Osteoblast (primary cell): Measurements from ENCODE around the gene TMEM98. TPM values are rescaled to one million over a fixed set of nuclear protein-coding genes. Genes with fewer than 3 reads are reported as not detected.
"Not testable (repeated sequence)": the region's sequence is repeated elsewhere in the genome, so short reads cannot be mapped to it uniquely, and the experiment has no call there.

Source experiments
- DNase-seq: peaks from one replicate; pipeline ENCODE4 v3.0.0; 2011; ENCODE audit warnings: low spot score, mixed read lengths; ENCODE audit not compliant: insufficient read length; ENCODE audit errors: missing footprints
- H2AFZ ChIP-seq: 2 replicates; pipeline ENCODE4 v1.6.0; 2011; ENCODE audit warnings: mild to moderate bottlenecking, low read length
- H3K27ac ChIP-seq: 2 replicates; pipeline ENCODE4 v1.5.1; 2011; ENCODE audit warnings: mild to moderate bottlenecking, low read depth, low read length, moderate library complexity
- H3K27me3 ChIP-seq: 2 replicates; pipeline ENCODE4 v1.6.0; 2012; ENCODE audit warnings: mild to moderate bottlenecking, control low read depth, inconsistent platforms, low read length, moderate library complexity; ENCODE audit not compliant: insufficient read depth
- H3K36me3 ChIP-seq: 2 replicates; pipeline ENCODE4 v1.5.1; 2011; ENCODE audit warnings: mild to moderate bottlenecking, low read length, control low read depth, moderate library complexity; ENCODE audit not compliant: insufficient read depth
- H3K4me1 ChIP-seq: 2 replicates; pipeline ENCODE4 v1.5.1; 2011; ENCODE audit warnings: mild to moderate bottlenecking, low read length, control low read depth, moderate library complexity; ENCODE audit not compliant: insufficient read depth
- H3K4me2 ChIP-seq: 2 replicates; pipeline ENCODE4 v1.6.0; 2011; ENCODE audit warnings: mild to moderate bottlenecking, low read length; ENCODE audit not compliant: insufficient read depth
- H3K4me3 ChIP-seq: fragments of 200-600 bp; sonication (generic); 3 replicates; pipeline ENCODE4 v1.5.1; 2012; ENCODE audit warnings: mild to moderate bottlenecking, low read length, inconsistent platforms; ENCODE audit not compliant: insufficient read depth
- H3K79me2 ChIP-seq: 2 replicates; pipeline ENCODE4 v1.6.0; 2012; ENCODE audit warnings: mild to moderate bottlenecking, low read length, control low read depth, inconsistent platforms; ENCODE audit not compliant: insufficient read depth
- H3K9me3 ChIP-seq: 2 replicates; pipeline ENCODE4 v1.5.1; 2011; ENCODE audit warnings: low read depth, low read length, control low read depth
- H4K20me1 ChIP-seq: 2 replicates; pipeline ENCODE4 v1.6.0; 2012; ENCODE audit warnings: mild to moderate bottlenecking, low read length, control low read depth; ENCODE audit not compliant: insufficient read depth
- total RNA-seq: library from RNA; depleted of rRNA; stranded (reverse); fragments of >200 nt; gene quantifications from 2 replicates; pipeline ENCODE4 v1.2.3, GENCODE V29; 2012
- TF ChIP-seq, protein P1 (sequence below): IDR thresholded peaks from 2 replicates; pipeline ENCODE4 v1.5.1; 2011; ENCODE audit warnings: mild to moderate bottlenecking, low read depth, low read length, moderate library complexity; ENCODE audit errors: extremely low read depth

Gene TMEM98
- total RNA-seq, 1 donor: 121 TPM

DNA sequence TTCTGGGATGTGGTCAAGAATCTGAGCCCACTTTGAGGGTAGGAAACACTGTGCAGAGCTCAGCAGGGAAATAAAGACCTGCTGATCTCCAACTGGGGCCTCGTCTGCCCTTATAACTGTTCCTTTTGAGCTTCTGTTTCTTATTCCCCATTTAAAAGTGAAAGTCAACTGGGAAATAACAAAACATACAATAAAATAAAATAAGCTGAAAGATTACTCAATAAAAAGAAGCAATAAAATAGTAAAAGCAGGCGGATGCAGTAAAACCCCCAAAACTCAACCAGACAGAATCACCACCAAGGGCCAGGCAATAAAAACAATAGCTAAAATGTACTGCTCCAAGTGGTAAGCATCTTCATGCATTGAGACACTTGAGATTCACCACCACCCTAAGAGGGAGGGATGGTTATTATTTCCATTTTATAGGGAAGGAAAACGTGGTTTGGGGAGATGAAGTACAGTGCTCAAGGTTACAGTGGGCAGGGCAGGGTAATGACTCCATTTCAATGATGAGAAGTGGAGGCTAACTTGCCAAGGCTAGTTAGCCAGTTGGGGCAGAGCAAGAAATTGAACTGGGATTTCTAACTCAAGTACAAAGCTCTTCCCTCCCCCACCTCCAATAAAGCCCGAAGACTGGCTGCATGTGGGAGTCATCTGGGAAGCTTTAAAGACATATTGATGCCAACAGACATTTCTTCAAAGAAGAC is 57.2 kb downstream of the TMEM98 start:
- no peaks in the 10 kb centered on the region for H4K20me1 ChIP-seq
- no peak overlapping the region for H3K4me2 ChIP-seq
- H3K4me1 ChIP-seq: no peaks in the 10 kb centered on the region
- H2AFZ ChIP-seq: no peak overlapping the region
- H3K9me3 ChIP-seq: no peaks in the 10 kb centered on the region
- H3K4me3 ChIP-seq: no peak overlapping the region
- H3K27me3 ChIP-seq: no peaks in the 10 kb centered on the region
- H3K36me3 ChIP-seq: no peaks in the 10 kb centered on the region
- H3K27ac ChIP-seq: no peak overlapping the region
- TF ChIP-seq, protein P1, sequence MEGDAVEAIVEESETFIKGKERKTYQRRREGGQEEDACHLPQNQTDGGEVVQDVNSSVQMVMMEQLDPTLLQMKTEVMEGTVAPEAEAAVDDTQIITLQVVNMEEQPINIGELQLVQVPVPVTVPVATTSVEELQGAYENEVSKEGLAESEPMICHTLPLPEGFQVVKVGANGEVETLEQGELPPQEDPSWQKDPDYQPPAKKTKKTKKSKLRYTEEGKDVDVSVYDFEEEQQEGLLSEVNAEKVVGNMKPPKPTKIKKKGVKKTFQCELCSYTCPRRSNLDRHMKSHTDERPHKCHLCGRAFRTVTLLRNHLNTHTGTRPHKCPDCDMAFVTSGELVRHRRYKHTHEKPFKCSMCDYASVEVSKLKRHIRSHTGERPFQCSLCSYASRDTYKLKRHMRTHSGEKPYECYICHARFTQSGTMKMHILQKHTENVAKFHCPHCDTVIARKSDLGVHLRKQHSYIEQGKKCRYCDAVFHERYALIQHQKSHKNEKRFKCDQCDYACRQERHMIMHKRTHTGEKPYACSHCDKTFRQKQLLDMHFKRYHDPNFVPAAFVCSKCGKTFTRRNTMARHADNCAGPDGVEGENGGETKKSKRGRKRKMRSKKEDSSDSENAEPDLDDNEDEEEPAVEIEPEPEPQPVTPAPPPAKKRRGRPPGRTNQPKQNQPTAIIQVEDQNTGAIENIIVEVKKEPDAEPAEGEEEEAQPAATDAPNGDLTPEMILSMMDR: no peak
- no peak for DNase-seq
- no peaks in the 10 kb centered on the region for H3K79me2 ChIP-seq

DNA sequence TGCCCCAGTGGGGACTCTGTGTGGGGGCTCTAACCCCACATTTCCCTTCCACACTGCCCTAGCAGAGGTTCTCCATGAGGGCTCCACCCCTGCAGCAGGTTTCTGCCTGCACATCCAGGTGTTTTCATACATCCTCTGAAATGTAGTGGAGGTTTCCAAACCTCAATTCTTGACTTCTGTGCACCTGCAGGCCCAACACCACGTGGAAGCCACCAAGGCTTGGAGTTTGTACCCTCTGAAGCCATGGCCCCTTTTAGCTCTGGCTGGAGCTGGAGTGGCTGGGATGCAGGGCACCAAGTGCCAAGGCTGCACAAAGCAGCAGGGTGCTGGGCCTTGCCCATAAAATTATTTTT is 59.5 kb downstream of the TMEM98 start:
- H3K79me2 ChIP-seq, DNase-seq, H3K27me3 ChIP-seq, H4K20me1 ChIP-seq, H2AFZ ChIP-seq, H3K9me3 ChIP-seq, H3K36me3 ChIP-seq, H3K27ac ChIP-seq, H3K4me2 ChIP-seq, H3K4me1 ChIP-seq, H3K4me3 ChIP-seq: not testable (repeated sequence)

DNA sequence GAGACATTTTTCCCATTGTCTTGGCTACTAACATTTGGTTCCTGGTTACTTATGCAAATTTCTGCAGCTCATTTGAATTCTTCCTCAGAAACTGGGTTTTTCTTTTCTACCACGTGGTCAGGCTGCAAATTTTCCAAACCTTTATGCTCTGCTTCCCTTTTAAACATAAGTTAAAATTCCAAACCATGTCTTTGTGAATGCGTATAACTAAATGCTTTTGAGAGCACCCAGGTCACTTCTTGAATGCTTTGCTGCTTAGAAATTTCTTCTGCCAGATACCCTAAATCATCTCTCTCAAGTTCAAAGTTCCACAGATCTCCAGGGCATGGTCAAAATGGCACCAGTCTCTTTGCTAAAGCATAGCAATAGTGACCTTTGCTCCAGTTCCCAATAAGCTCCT is 59.9 kb downstream of the TMEM98 start:
- not testable (repeated sequence) for H3K4me1 ChIP-seq, H3K27ac ChIP-seq, H3K27me3 ChIP-seq, H3K4me3 ChIP-seq, H2AFZ ChIP-seq, H3K79me2 ChIP-seq, H3K4me2 ChIP-seq, H3K9me3 ChIP-seq, H3K36me3 ChIP-seq, H4K20me1 ChIP-seq, DNase-seq

DNA sequence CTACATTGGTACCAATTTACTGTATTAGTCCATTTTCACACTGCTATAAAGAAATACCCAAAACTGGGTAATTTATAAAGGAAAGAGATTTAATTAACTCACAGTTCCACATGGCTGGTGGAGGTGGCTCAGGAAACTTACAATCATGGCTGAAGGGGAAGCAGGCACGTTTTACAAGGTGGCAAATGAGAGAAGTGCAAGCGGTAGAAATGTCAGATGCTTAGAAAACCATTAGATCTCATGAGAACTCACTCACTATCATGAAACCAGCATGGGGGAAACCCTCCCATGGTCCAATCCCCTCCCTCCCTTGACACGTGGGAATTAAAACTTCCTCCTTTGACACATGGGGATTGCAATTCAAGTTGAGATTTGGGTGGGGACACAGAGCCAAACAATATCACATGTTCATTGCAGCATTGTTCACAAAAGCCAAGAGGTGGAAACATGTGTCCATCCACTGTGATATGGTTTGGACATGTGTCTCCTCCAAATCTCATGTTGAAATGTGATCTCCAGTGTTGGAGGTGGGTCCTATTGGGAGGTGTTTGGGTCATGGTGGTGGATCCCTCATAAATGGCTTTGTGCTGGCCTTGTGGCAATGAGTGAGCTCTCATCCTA is 60.6 kb downstream of the TMEM98 start:
- no peaks in the 10 kb centered on the region for H4K20me1 ChIP-seq
- no peak for DNase-seq
- no peaks in the 10 kb centered on the region for H3K79me2 ChIP-seq
- H3K4me1 ChIP-seq: no peaks in the 10 kb centered on the region
- H3K4me3 ChIP-seq: no peak overlapping the region
- TF ChIP-seq, protein P1: no peak
- H3K36me3 ChIP-seq: no peaks in the 10 kb centered on the region
- no peak overlapping the region for H3K4me2 ChIP-seq
- peaks cover 6% of the 10 kb centered on the region for H3K27me3 ChIP-seq
- no peak overlapping the region for H3K27ac ChIP-seq
- no peaks in the 10 kb centered on the region for H3K9me3 ChIP-seq
- H2AFZ ChIP-seq: no peak overlapping the region

DNA sequence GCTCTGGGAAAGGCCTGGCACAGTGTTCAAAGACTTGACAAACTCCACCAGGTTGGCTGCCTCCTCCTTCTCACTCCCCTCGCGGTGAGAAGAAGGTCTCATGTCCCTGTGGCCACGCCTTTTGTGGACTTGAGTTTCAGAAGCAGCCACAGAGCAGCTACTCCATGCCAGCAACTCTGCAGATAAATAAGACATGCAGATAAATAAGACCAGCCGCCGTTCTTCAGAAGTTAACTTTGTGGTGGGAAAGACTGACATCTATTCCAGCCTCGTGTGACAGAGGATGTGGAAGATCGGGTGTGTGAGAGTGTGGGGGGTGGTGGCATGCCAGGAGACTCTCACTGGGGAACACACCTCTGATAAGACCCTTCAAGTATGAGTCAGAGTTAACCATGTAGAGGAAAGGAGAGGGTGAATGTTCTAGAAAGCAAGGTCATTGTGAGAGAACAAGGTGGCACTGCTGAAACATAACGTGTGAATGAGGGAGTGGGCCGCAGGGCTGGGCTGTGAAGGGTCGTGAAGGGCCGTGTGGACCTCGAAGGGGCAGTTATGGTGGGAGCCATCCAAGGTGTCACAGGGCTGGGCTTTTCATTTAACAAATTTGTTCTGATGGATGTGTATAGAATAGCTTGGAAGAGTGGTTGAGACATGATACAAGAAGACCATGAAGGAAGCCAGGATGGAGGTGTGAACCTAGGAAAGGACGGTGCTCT is 64.5 kb downstream of the TMEM98 start:
- no peaks in the 10 kb centered on the region for H3K9me3 ChIP-seq
- H3K27ac ChIP-seq: no peak overlapping the region
- H3K4me3 ChIP-seq: no peak overlapping the region
- H3K4me2 ChIP-seq: no peak overlapping the region
- H3K79me2 ChIP-seq: no peaks in the 10 kb centered on the region
- TF ChIP-seq, protein P1: no peak
- no peak for DNase-seq
- H3K4me1 ChIP-seq: no peaks in the 10 kb centered on the region
- no peaks in the 10 kb centered on the region for H3K36me3 ChIP-seq
- H4K20me1 ChIP-seq: no peaks in the 10 kb centered on the region
- peaks cover 6% of the 10 kb centered on the region for H3K27me3 ChIP-seq
- H2AFZ ChIP-seq: no peak overlapping the region
